Pons (tissue), 1 donor: ENCODE measurements around the gene FOLR2.
"Not testable (repeated sequence)": the region's sequence is repeated elsewhere in the genome, so short reads cannot be mapped to it uniquely, and the experiment has no call there.

Experiments used
- DNase-seq: peaks from one replicate; pipeline ENCODE4 v3.0.0-alpha.2; 2016; ENCODE audit warnings: low spot score

FOLR2 gene

DNA sequence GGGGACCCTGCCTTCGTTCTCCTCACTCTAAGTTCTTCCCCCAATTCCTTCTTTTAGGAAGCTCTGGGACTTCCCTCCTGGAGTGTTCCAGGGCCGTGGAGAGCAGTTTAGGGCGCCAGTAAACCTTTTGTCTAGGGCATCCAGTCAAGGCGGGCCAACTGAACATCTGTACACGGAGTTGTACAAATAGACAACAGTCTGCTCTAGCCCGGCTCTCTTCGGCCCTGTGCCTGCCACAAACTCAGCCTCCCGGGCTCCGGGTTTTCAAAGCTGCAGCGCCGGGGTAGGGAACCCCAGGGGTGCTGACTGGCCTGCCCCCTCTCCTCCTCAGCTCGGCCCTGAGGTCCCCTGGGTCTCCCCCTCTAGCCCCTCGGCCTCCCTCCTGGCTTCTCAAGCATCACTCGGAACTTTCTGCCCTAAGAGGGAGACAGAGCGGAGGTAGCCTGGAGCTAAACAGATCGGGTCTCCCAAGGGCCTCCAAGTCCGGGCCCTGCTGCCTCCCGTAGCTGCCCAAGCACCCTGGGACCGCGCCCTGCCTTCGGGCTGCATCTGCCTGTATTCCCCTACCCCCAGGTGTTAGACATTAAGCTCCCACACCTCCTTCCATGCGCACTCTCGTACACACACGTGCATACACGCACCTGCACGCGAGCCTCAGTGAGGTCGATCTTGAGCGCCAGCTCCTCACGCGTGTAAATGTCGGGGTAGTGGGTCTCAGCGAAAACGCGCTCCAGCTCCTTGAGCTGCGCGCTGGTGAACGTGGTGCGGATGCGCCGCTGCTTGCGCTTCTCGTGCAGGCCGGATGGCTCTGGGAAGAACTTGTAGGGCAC lies 24.1 kb downstream of the FOLR2 start:
- no peak for DNase-seq

DNA sequence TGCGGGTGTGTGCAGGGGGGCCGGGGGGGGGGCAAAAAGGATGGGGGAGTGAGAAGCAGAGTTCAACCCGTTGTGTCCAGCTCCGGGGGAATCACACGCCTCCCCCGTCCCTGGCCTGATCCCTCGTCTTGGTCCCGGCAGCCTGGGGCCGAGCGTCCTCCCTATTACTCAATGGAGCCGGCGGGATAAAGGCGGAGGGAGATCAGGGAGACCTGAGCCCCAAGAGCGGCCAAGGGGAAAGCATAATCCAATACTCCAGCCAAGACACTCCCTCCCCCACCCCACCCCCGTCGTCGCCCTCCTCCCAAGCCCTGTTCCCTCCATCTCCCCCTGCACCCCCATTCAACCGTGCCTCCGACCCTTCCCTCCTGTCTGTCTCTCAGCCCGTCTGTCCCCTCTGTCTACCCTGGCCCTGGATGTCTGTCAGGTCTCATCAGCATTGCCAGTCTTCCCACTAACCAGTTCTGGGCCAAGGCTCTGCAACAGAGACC lies 24.7 kb downstream of the FOLR2 start:
- DNase-seq: no peak

DNA sequence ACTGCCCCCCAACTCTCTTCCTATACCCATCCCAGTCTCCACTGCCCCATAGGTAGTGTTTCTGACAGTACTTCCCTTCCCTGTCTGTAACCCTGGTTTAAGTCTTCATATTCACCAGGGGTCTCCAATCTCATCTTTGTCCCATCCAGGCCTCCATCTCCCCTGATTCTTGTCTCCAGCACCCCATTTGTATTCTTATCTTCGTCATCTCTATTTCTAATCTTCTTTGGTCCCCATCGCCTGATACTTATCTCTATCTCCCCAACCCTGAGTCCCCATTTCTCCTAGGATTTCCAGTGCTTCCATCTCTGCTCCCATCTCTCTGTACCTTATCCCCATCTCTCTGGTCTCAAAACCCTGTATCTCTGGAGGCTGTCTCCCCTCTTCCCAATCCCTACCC lies 25.5 kb downstream of the FOLR2 start:
- no peak for DNase-seq

DNA sequence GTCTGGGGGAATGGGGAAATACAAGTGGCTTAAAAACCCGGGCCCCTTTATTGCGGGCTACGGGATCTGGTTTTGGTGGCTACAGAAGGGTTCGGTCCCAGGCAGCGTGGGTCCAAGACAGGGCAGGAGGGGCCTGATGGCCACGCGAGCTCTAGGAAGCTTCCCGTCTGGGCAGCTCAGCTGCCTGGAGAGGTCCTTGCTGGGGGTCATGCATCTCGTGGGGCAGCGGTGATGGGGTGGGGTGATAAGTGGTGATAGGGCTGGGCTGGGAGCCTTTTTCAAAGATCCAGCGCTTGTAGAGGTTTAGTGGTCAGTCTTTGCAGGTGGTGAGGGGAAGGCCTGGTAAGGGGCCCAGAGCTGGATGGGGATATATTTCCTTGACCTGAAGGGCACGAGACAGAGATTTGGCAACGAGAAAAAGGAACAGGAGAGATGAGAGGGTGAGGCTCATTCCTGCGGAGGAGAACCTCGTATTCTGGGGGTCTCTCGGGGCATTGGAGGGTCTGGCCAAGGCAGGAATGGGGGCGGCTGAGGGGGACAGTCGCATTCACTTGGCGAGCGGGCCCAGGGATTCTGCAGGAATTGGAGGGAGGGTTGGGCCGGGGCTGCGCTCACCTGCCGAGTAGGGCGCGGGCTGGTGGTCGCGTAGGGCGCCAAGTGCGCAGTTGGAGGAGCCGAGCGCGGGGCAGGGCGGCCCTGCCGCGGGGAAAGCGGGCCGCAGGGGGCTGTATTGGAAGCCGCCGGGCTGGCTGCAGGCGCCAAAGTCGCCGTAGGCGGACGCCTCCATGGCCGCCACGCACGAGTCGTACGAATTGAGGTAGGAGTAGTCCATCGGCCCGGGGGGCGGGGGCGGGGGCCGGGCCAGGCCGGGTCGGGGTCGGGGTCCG lies 26.8 kb downstream of the FOLR2 start:
- no peak for DNase-seq

DNA sequence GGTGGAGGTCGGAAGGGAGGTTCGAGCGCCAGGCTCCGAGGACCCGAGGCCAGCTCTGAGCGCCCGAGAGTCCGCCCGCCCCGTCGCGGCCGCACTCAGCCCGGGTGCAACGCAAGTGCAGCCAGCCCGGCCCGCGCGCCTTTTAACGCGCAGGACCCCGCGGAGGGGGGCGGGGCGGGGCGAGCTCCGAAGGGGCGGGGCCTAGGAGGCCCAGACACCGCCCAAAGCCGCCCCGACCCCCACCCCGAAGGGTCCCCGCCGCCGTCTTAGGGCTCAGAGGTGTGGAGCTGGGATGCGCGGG lies 27.4 kb downstream of the FOLR2 start, which contains the start of gene PHOX2A:
Gene PHOX2A (minus strand): TSS at position 117 of the 301 bp plus-strand sequence. CDS start 172 bp downstream, outside the sequence.
- DNase-seq: no peak

DNA sequence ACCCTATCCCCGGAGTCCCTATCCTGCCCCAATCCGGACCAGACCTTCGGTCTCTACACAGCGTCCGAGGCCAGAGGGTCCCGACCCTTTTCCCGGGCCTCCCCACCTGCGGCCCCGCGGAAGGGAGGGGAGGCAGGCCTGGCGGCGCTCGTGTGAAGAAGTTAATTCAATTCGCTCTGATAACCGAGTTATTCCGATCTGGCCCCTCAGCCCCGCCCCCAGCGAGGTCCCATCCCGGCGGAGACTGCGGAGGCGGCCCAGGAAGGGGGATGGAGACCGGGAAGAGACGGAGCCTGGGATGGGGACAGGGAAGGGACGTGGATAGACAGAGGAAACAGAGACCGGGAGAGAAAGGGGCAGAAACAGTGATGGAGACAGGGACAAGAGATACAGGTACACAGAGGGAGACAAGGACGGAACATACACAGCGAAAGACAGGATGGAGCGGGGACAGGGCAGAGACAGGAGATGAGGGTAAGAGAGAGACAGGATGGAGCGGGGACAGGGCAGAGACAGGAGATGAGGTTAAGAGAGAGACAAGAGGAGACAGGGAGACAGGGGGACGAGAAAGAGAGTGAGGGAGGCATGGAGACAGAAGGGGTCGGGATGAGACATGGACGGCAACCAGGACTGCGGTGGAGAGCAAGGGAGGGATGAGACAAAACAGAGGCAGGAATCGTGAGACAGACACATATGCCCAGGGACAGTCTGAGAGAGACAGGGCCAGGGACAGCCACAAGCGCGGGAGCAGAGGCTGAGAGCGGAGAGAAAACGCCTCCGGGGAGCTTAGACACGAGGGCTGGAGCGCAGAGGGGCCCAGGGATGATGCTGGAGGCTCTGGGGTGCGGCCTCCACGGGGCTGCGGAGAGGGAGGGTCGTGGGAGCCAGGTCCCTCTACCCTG lies 28.0 kb downstream of the FOLR2 start:
- no peak for DNase-seq

DNA sequence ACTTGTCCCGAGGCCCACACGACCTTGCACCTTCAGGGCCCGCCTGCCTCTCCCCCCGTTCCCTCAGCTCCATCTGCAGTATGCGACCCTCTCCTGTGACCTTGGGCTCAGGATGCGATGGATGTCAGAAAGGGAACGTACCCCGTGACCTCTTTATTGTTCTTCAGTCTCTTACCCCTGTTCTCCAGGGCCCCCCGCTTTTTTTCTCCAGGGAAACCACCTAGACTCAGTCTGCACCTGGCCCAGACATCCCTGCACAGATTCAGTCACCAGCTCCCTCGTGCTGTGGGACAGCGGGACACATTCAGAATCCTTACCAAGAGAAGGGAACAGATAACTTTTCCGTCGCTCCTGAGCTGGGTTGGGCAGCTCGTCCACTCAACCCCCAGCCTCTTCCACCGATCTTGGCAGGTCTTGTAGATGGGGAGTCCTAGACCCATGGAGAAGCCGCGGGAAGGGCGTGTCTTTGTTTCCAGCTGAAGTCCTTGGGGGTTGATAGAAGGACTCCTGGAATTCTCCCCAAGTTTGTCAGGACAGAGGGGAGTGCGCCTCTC lies 28.7 kb downstream of the FOLR2 start:
- no peak for DNase-seq

DNA sequence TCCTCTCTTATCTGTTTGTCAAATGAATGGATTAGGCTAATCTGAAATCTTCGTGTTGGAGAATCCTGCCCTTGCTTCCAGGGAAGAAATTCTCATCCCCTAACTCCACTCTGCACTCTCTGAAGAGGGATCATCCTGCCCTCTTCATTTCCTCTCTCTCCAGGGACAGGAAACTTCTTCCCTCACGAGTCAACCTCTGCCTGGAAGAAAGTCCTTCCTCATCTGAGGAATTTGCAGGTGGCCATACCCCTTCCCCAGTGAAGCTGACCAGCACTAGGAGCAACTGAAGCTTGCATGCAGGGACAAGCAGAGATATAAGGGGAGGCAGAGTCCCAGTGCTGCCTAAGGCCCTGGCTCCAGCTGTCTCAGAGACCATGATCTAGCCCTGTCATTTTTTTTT lies 31.0 kb downstream of the FOLR2 start:
- no peak for DNase-seq

DNA sequence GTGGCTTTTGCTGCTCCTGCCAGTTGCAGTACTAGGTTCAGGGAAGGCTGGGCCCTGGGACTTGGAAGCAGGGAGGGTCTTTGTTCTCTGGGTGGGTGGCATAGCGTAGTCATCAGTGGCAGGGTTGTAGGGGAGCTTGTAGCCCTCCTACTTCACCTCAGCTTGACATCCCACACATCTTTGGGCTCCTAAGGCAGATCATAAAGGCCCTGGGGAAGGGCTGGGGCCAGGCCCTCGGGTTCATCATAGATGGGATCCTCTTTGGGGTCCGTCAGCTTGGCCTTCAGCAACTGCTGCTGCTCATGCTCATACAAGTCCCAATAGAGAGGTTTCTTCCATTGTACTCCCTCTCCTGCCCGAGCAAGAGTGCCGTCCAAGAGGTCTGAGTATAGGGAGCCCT lies 33.4 kb downstream of the FOLR2 start:
- DNase-seq: no peak

DNA sequence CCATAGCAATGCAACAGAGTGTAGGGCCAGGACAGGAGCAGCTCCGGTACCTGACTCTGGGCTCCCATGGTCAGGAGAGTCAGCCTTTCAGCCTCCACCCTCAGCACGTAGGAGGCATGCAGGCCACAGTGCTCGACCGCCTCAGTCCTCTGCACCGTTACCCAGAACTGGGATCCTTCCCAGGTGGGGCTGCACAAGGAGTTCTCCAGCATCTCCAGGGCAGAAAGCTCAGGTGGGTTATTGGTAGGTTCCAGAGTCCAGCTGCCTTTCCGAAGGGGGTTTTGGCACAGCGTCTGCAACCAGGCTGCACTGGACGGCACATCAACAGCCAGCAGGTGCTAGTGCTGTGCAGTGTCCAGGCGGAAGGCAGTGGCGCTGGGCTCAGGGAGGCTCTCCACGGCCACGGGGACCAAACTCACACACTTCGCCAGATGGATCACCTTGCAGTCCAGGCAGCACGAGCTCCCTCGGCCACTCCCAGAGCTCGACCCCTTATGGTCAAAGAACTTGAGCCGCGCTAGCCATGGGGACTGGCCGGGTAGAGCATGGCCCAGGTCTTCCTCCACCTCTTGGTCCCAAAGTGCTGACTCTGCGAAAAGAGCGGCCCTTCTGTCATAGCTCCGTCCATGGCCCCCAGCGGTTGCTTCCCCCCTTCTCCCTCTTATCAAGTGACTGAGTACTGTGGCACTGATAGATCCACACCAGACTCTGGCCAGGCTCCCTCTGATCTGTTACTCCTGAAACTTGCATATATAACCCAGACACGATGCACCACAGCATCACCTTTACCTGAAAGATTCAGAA lies 34.3 kb downstream of the FOLR2 start:
- DNase-seq: no peak

DNA sequence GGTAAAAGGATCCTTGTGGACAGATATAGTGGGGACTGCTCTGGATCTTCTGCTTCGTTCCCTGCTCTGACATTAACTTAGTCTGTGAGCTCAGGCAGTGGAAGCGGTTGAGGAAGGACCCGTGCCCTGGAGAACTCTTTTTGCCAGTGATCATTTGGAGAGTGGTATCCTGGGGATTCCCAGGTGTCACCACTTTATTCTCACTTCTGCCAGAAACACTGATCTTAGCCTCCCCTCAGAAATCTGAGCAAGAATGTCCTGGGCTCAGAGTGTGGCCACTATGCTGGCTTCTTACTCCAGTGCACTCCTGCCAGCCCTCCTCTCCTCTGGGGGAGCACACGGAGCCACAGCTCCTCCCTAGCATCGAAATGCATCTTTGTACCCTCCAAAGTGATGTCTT lies 35.0 kb downstream of the FOLR2 start:
- DNase-seq: no peak

DNA sequence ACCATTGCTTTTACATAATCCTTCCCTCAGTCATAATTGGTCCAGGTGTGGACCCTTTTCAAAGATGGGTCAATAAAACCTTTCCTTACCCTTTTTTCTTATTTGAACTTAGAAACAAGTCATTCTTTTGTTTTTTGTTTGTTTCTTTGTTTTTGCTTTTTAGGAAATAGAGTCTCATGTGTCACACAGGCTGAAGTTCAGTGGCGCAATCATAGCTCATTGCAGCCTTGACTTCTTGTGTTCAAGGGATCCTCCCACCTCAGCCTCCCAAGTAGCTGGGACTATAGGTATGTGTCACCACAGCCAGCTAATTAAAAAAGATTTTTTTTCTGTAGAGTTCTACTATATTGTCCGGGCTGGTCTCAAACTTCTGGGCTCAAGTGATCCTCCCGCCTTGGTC lies 36.8 kb downstream of the FOLR2 start:
- DNase-seq: no peak

DNA sequence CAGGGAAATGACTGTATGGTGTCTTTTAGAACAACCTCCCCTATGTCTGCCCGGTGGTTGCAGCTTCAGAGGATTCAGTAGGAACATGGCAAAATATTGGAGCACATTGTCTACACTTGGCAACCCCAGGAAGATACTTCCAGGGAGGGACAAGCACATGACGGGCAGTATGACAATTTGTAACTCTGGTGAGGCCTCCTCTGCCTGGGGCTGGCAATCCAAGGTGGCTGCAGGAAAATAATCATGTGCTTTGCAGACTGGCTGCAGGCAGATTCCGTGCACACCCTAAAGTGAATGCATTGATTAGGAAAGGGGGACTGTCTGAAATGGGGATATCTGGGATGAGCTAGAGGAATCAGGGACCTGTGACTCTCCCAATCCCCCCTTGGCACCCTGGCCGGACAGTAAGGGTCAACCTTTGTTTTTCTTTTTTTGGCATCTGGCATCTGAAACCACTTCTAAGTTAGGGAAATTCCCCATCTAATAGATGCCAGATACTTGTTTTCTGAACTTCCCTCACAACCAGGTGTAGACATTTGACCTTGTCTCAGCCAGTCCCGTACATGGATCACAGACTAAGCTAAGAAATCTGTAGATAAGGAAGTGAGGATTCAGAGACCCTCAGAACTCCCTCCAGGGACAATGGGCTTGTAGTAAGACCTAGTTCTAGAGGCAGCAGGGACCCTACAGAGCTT lies 37.9 kb downstream of the FOLR2 start:
- no peak for DNase-seq

DNA sequence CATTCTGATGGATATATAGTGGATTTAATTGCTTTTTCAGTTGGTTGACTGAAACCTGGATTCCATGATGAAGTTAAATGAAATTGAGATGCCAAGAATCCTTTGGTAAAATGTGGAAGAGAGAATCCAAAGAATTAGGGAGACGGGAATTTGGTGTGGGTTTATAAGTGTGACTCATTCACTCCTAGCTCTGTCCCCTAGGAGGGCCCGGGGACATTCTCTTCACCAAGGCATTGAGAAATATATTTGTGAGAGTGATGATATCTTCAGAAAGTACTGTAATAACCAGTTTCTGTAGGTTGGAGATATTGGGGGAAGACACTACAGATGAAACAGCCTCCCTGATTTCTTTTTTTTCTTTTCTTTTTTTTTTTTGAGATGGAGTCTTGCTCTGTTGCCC lies 41.0 kb downstream of the FOLR2 start:
- no peak for DNase-seq

DNA sequence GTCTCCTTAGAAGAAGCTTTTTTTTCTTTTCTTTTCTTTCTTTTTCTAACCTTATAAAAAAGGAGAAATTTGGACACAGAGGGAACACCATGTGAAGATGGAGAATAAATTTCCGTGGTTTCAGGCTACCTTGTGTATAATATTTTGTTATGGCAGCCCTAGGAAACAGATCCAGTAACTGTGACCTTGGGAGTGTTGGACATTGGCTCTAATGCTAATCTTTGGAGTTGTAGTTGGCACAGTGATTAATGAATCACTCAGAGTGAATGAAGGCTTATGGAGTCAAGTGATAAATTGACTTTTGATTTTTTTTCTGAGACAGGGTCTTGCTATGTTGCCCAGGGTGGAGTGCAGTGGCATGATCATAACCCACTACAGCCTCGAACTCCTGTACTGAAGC lies 42.9 kb downstream of the FOLR2 start:
- DNase-seq: no peak

DNA sequence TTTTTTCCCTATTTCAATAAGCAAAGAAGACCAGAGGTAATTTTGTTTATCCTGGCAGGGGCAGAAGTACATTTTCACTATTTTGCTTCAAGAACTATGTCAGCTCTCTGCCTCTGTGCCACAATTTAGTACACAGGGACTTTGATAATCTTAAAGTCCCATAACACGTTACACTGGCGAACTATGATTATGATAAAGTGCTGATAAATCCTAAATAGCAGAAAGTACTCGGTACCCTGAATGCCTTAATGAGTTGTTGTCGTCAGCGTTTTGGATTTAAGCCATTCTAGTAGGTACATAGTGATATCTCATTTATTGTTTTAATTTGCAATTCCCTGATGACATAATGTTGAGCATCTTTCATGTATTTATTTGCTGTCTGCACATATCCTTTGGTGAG lies 44.0 kb downstream of the FOLR2 start:
- no peak for DNase-seq

DNA sequence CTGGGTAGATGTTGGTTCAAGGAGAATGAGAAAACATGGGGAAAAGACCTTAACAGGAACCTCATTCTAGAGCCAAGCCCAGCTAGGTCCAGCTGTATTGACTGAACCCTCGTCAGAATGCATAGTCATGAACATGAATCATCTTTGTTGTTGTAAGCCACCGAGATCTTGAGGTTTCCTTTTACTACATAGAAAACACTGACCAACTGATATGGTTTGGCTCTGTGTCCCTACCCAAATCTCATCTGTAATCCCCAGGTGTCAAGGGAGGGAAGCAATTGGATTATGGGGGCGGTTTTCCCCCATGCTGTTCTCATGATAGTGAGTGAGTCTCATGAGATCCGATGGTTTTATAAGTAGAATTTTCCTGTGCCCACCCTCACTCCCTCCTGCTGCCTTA lies 46.8 kb downstream of the FOLR2 start:
- no peak for DNase-seq

DNA sequence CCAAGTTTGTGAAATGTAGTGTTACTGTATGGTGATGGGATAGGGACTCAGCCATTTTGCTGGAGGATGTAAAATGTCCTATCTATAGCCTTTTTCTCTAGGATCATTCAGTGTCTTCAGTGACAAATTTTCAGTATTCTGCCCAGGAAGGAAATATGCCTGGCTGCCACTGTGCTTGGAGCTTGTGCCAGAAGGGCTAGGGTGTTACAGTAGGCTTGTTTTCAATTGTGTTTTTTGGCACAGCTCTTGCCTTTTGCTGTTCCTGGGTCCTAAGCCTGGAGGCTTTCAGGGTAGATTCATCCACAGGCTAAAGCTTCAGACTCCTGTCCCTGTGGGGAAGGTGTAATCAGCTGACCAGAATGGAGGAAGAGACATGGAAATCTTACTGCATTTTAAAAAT lies 49.4 kb downstream of the FOLR2 start:
- no peak for DNase-seq

DNA sequence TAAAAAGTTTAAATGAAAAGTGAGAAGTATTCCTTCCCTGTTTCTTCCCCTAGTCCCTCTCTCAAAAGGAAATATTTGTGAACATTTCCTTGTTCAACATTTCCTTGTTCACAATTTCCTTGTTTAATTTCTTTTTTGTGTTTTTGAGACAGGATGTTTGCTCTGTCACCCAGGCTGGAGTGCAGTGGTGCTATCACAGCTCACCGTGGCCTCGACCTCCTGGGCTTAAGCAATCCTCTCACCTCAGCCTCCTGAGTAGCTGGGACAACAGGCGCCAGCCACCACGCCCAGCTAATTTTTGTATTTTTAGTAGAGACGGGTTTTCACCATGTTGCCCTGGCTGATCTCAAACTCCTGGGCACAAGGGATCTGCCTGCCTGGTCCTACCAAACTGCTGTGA lies 50.4 kb downstream of the FOLR2 start:
- DNase-seq: not testable (repeated sequence)

DNA sequence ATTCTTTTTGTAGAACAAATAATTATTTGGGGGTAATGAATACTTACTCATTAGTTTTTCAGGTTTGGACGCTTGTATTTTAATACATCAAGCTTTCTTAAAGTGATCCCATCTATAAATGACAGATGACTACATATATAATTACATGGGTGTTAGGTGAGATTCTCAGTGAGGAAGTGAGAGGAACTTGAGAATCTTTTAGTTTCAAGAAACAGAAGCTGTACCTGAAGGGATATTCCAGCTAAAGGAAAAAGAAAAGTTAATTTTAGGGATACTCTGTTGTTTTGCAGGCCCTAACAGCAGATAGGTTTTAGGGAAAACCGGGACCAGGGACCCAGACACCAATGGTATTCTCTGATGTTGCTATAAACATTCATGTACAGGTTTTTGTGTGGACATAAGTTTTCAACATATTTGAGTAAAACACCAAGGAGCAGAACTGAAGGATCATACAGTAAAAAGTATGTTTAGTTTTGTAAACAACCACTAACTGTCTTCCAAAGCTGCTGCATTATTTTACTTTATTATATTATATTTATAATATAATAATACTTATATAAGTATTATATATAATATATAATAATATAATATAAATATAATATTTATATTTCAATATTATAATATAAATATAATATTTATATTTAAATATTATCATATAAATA lies 51.5 kb downstream of the FOLR2 start:
- no peak for DNase-seq
